Ishikawa (cell line): ENCODE data around the gene SMAD2.
A peak's percentile ranks its signal among the peaks of the same experiment; 100 is the strongest.

Experiments
- CEBPB ChIP-seq: IDR thresholded peaks from 2 replicates; pipeline ENCODE4 v1.6.1; 2012
- CREB1 ChIP-seq: IDR thresholded peaks from 2 replicates; pipeline ENCODE4 v1.6.1; 2012; ENCODE audit warnings: low read depth
- EGR1 ChIP-seq: IDR thresholded peaks from 2 replicates; pipeline ENCODE4 v1.6.1; 2012
- EP300 ChIP-seq: IDR thresholded peaks from 2 replicates; pipeline ENCODE4 v1.6.1; 2012; ENCODE audit warnings: borderline replicate concordance
- FOXM1 ChIP-seq: IDR thresholded peaks from 2 replicates; pipeline ENCODE4 v1.6.1; 2012; ENCODE audit warnings: low read depth, borderline replicate concordance
- NFIC ChIP-seq: IDR thresholded peaks from 2 replicates; pipeline ENCODE4 v1.6.1; 2012
- RAD21 ChIP-seq: IDR thresholded peaks from 2 replicates; pipeline ENCODE4 v1.6.1; 2012; ENCODE audit warnings: low read depth
- TAF1 ChIP-seq: IDR thresholded peaks from 2 replicates; pipeline ENCODE4 v1.6.1; 2012; ENCODE audit warnings: low read depth, mild to moderate bottlenecking
- TCF12 ChIP-seq: IDR thresholded peaks from 2 replicates; pipeline ENCODE4 v1.6.1; 2012; ENCODE audit warnings: low read depth
- TEAD4 ChIP-seq: IDR thresholded peaks from 2 replicates; pipeline ENCODE4 v1.6.1; 2012
- YY1 ChIP-seq: IDR thresholded peaks from 2 replicates; pipeline ENCODE4 v1.6.1; 2012; ENCODE audit warnings: low read depth
- ZBTB7A ChIP-seq: IDR thresholded peaks from 2 replicates; pipeline ENCODE4 v1.6.1; 2012; ENCODE audit warnings: low read depth
- TF ChIP-seq, protein P1 (sequence below): IDR thresholded peaks from 2 replicates; pipeline ENCODE4 v1.6.1; 2012; ENCODE audit warnings: low read depth, mild to moderate bottlenecking
- TF ChIP-seq, protein P2 (sequence below): IDR thresholded peaks from 2 replicates; pipeline ENCODE4 v1.6.1; 2012
- TF ChIP-seq, protein P3 (sequence below): IDR thresholded peaks from 2 replicates; pipeline ENCODE4 v1.6.1; 2012

Gene SMAD2

DNA sequence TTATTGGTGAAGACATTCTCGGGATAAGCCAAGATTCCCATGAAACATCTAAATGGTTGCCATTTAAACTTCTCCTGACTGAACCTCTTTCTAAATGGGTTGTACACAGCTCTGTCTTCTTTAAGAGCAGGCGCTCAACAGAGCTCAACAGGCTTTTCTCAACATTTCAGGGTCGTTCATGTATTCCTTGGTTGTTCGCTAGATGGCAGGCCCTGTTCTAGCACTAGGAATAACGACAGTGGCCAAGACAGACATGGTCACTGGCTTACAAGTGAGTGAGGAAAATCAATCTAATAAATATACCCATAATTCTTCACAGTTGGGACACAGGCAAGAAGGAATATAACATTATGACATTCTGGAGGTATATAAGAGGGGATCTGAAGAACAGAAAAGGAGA is 154.5 kb downstream of the SMAD2 start:
- TF ChIP-seq TCF12 (no peak), EP300 (no peak), ZBTB7A (no peak), CEBPB (no peak), FOXM1 (no peak), TAF1 (no peak), NFIC (no peak), YY1 (no peak), CREB1 (no peak), TEAD4 (no peak), EGR1 (no peak), RAD21 (no peak)
- TF ChIP-seq, protein P1, sequence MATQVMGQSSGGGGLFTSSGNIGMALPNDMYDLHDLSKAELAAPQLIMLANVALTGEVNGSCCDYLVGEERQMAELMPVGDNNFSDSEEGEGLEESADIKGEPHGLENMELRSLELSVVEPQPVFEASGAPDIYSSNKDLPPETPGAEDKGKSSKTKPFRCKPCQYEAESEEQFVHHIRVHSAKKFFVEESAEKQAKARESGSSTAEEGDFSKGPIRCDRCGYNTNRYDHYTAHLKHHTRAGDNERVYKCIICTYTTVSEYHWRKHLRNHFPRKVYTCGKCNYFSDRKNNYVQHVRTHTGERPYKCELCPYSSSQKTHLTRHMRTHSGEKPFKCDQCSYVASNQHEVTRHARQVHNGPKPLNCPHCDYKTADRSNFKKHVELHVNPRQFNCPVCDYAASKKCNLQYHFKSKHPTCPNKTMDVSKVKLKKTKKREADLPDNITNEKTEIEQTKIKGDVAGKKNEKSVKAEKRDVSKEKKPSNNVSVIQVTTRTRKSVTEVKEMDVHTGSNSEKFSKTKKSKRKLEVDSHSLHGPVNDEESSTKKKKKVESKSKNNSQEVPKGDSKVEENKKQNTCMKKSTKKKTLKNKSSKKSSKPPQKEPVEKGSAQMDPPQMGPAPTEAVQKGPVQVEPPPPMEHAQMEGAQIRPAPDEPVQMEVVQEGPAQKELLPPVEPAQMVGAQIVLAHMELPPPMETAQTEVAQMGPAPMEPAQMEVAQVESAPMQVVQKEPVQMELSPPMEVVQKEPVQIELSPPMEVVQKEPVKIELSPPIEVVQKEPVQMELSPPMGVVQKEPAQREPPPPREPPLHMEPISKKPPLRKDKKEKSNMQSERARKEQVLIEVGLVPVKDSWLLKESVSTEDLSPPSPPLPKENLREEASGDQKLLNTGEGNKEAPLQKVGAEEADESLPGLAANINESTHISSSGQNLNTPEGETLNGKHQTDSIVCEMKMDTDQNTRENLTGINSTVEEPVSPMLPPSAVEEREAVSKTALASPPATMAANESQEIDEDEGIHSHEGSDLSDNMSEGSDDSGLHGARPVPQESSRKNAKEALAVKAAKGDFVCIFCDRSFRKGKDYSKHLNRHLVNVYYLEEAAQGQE: no peak
- TF ChIP-seq, protein P2, sequence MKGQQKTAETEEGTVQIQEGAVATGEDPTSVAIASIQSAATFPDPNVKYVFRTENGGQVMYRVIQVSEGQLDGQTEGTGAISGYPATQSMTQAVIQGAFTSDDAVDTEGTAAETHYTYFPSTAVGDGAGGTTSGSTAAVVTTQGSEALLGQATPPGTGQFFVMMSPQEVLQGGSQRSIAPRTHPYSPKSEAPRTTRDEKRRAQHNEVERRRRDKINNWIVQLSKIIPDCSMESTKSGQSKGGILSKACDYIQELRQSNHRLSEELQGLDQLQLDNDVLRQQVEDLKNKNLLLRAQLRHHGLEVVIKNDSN: no peak
- TF ChIP-seq, protein P3, sequence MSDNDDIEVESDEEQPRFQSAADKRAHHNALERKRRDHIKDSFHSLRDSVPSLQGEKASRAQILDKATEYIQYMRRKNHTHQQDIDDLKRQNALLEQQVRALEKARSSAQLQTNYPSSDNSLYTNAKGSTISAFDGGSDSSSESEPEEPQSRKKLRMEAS: no peak

DNA sequence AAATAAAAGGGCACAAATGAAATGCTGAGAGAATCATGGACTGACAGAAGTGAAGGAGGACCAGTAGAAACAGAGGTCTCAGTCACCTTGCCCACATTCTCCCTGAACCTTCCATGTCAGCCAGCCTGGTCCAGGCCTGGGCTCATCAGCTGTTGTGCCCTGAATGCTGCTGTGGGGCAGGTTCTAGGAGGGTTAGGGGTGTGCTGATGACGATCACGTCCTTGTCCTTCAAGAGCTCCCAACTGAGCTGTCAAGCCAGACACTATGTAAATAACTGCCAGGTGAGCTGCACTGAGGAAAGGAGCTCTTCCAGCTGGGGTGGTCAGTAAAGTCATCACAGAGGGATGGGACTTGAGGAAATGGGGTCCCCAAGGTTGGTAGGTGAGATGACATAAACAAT is 156.5 kb downstream of the SMAD2 start:
- TF ChIP-seq FOXM1 (no peak), YY1 (no peak)

DNA sequence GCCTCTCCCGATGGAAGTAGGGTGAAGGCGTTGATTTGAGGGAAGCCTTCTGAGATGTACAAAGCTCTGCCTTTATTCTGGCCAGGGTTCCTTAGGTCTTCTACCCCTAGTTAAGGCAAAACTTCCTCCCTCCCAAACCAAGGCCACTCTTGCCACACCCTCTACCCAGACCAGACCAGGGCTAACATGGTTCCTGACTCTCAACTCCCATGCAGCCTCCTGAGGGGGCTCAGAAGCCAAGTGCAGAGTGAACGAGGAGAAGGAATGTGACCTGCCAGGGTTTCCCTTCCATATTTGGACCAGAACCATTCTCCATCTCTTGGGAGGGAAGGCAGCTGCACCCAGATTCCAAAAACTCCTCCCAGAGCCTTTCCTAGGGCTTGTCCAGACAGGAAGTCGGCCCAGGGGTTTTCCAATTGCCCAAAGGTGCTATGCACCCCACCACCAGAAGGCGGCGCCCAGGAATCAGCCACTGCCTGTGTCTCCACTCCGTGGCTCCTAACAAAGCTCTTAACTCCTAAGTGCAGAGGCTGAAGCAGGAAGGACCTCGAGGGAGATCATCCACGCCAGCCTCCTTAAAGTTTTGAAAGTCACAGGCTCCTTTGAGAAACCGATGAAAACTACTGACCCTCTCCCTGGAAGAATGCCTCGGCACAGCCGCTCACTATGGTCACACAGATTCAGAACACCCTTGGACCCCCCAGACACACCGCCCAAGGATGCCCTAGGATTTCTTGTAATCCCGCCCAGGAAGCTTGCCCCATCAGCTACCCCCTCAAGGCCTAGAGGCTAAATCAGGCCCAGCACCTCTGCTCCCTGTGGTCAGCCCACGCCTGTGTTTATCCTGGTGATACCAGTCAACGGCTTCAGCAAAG is 157.8 kb downstream of the SMAD2 start:
- TF ChIP-seq RAD21 (peak; percentile 91), TEAD4 (no peak)

DNA sequence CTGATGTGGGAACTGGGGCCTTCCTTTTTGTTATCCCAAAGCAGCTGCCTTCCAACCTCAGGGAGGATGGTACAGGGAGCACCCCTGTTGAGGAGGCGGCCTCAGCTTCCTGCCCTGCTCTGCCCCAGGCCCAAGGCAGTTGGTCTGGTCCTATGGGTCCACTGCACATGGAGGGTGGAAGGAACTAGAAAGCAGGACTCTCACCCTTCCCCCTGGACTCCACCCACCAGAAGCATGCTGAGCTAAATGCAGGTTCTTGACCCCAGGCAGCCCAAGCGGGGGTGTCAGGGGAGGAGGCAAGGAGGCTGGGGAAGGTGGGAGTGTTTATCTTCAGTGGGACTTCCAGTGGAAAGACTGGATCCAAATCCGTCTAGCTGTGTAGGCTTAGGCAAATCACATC is 158.5 kb downstream of the SMAD2 start:
- TF ChIP-seq TEAD4 (no peak), TAF1 (no peak), NFIC (no peak), FOXM1 (no peak), ZBTB7A (no peak), CREB1 (no peak), CEBPB (no peak), RAD21 (no peak), EP300 (no peak), TCF12 (no peak), EGR1 (no peak), YY1 (no peak)
- TF ChIP-seq, protein P2: no peak
- TF ChIP-seq, protein P3: no peak
- TF ChIP-seq, protein P1: no peak

DNA sequence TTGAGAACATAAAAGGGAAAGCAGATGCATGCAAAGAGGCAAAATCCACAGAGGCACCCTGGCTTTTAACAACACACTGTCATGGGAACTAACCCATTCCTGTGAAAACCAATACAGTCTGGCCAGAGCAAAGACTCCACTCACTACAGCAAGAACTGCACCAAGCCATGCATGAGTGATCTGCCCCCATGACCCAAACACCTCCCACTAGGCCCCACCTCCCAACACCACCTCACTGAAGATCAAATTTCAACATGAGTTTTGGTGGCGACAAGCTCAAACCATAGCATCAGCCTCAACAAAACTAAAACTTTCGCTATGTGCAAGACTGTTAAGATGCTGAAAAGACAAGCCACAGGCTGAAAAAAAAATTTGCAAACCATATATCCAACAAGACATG is 162.8 kb downstream of the SMAD2 start:
- TF ChIP-seq EP300: no peak
- TF ChIP-seq CEBPB: no peak
- no peak for TF ChIP-seq EGR1
- no peak for TF ChIP-seq CREB1
- TF ChIP-seq, protein P2: no peak
- no peak for TF ChIP-seq TAF1
